ENCODE data around the gene CAP2.

GRCh38 chr6:17497535-17498095, 104.2 kb downstream of the CAP2 start:
- TF ChIP-seq CTCF (IDR thresholded peaks at IDR 0.05) (no peak), POLR2A (IDR thresholded peaks at IDR 0.05) (no peak)
